SK-N-MC (cell line): ENCODE results near the gene PRR14.

ENCODE experiments used
- EZH2 ChIP-seq: fragments of 200-600 bp; sonication (generic); IDR thresholded peaks from one replicate; pipeline ENCODE4 v1.6.1; 2017; ENCODE audit warnings: antibody characterized with exemption
- POLR2AphosphoS5 ChIP-seq: IDR thresholded peaks from 2 replicates; pipeline ENCODE4 v1.6.1; 2012; ENCODE audit warnings: mild to moderate bottlenecking, low read depth, low read length, borderline replicate concordance

DNA sequence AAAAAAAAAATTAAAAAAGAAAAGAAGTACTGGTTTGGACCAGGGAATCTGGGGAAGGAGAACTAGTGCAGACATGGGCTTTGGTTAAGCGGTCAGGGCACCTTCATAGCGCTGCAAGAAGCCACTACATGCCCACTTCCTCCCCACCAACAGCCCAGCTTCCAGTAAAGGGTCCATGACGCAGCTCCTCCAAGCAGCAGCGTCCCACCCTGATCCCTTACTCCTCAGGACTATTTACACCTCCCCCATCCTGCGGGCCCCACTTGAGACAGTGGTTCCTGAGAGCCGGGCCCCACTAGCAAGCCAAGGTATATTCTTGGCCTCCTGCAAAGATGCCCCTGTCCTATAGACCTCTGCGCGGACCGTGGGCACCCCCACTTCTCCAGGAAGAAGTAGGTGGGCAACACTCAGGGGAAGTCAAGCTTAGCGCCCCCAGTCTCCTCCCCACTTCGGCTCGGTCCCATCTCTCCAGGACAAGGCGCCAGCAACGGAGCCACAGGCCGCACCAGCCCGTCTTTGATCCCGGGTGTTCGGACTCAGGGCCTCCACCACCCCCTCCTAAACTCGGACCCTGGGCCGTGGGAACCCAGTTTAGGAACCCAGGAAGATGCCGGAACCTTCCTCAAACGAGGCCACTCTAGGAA lies 913 bp upstream of the PRR14 start:
- TF ChIP-seq EZH2 (no peak), POLR2AphosphoS5 (no peak)
